ENCODE results near the gene PAXX. TPM values are rescaled to one million over a fixed set of nuclear protein-coding genes. Genes with fewer than 3 reads are reported as not detected.

The PAXX gene
- total RNA-seq, 5 donors from 2014 or later (not counting 1 experiment from before 2014, with no cell fraction given) = 81.3 to 173 (median 127) TPM

- Mint-ChIP-seq H3K27ac (no peak overlapping the region), H3K4me3 (no peak overlapping the region), H3K4me1 (peaks cover 0 to 4% (median 0%) of the 10 kb centered on the region in 3 donors), H3K36me3 (peaks cover 8% of the 10 kb centered on the region), H3K9me3 (no peaks in the 10 kb centered on the region), H3K27me3 (no peaks in the 10 kb centered on the region)
- Histone ChIP-seq H3K27ac (ENCODE audit: low read length) (no peak overlapping the region), H3K9me3 (no peaks in the 10 kb centered on the region), H3K4me3 (ENCODE audit: control insufficient read depth in 1 of 2, extremely low read depth in 1 of 2, low read length in 1 of 2) (no peak overlapping the region), H3K27me3 (replicated peaks in 1 of 2; ENCODE audit: control insufficient read depth in 2 of 2, extremely low read depth in 1 of 2, insufficient read depth in 2 of 2, low read length in 1 of 2) (no peaks in the 10 kb centered on the region), H3K4me1 (ENCODE audit: control insufficient read depth in 1 of 2, extremely low read depth in 1 of 2, insufficient read depth in 2 of 2, low read length in 2 of 2) (peaks cover 0 to 9% of the 10 kb centered on the region in 2 experiments), H3K36me3 (ENCODE audit: control insufficient read depth in 2 of 2, extremely low read depth in 1 of 2, insufficient read depth in 1 of 2, low read length in 1 of 2) (peaks cover 6 to 48% of the 10 kb centered on the region in 2 donors)
- ChIA-PET CTCF (no interaction called here), POLR2A (interaction anchor here in 1 of 2 donors (0.7 kb wide), 1 partner anchor 12 kb away, joined by 3 read pairs; no protein-coding TSS in a partner anchor)
- 94% methylated on average over 21 of the region's 36 CpGs for WGBS (ENCODE audit: insufficient coverage)
- DNase-seq (no peak), ATAC-seq (replicated peaks in 1 of 4) (no peak)
Observed at GRCh38 chr9:137018761-137019559, 26.7 kb downstream of the PAXX start.

- Histone ChIP-seq H3K9me3 (no peaks in the 10 kb centered on the region), H3K27ac (ENCODE audit: low read length) (no peak overlapping the region), H3K4me1 (ENCODE audit: control insufficient read depth in 1 of 2, extremely low read depth in 1 of 2, insufficient read depth in 2 of 2, low read length in 2 of 2) (peaks cover 0 to 17% of the 10 kb centered on the region in 2 experiments), H3K4me3 (ENCODE audit: control insufficient read depth in 1 of 2, extremely low read depth in 1 of 2, low read length in 1 of 2) (no peak overlapping the region), H3K36me3 (ENCODE audit: control insufficient read depth in 2 of 2, extremely low read depth in 1 of 2, insufficient read depth in 1 of 2, low read length in 1 of 2) (peaks cover 6 to 37% of the 10 kb centered on the region in 2 donors), H3K27me3 (replicated peaks in 1 of 2; ENCODE audit: control insufficient read depth in 2 of 2, extremely low read depth in 1 of 2, insufficient read depth in 2 of 2, low read length in 1 of 2) (no peaks in the 10 kb centered on the region)
- ChIA-PET POLR2A (interaction anchor here in 1 of 2 donors (0.7 kb wide), 1 partner anchor 11 kb away, joined by 3 read pairs; no protein-coding TSS in a partner anchor), CTCF (interaction anchor here in 1 of 2 donors (0.6 kb wide), 1 partner anchor 532 kb away, joined by 6 read pairs; no protein-coding TSS in a partner anchor)
- peaks cover 8% of the 10 kb centered on the region for H3K36me3 Mint-ChIP-seq
- no peaks in the 10 kb centered on the region for H3K9me3 Mint-ChIP-seq
- H3K4me1 Mint-ChIP-seq = peaks cover 0 to 7% (median 0%) of the 10 kb centered on the region in 3 donors
- H3K4me3 Mint-ChIP-seq = no peak overlapping the region
- H3K27me3 Mint-ChIP-seq = no peaks in the 10 kb centered on the region
- DNase-seq = no peak
- no peak overlapping the region for H3K27ac Mint-ChIP-seq
- whole genome bisulfite sequencing (ENCODE audit: insufficient coverage) = 96% methylated on average over 23 of the region's 34 CpGs
- no peak for ATAC-seq (replicated peaks in 1 of 4)
Observed at GRCh38 chr9:137019891-137020683, 27.9 kb downstream of the PAXX start.

- Histone ChIP-seq H3K4me1 (ENCODE audit: control insufficient read depth in 1 of 2, extremely low read depth in 1 of 2, insufficient read depth in 2 of 2, low read length in 2 of 2) (peaks cover 0 to 26% of the 10 kb centered on the region in 2 experiments), H3K27me3 (replicated peaks in 1 of 2; ENCODE audit: control insufficient read depth in 2 of 2, extremely low read depth in 1 of 2, insufficient read depth in 2 of 2, low read length in 1 of 2) (no peaks in the 10 kb centered on the region), H3K9me3 (no peaks in the 10 kb centered on the region), H3K36me3 (ENCODE audit: control insufficient read depth in 2 of 2, extremely low read depth in 1 of 2, insufficient read depth in 1 of 2, low read length in 1 of 2) (peaks cover 6 to 30% of the 10 kb centered on the region in 2 donors), H3K4me3 (ENCODE audit: control insufficient read depth in 1 of 2, extremely low read depth in 1 of 2, low read length in 1 of 2) (no peak overlapping the region), H3K27ac (ENCODE audit: low read length) (no peak overlapping the region)
- DNase-seq (no peak), ATAC-seq (replicated peaks in 1 of 4) (no peak)
- Mint-ChIP-seq H3K9me3 (no peaks in the 10 kb centered on the region), H3K27ac (no peak overlapping the region), H3K4me1 (peaks cover 0 to 9% (median 3%) of the 10 kb centered on the region in 3 donors), H3K4me3 (no peak overlapping the region), H3K36me3 (peaks cover 6% of the 10 kb centered on the region), H3K27me3 (no peaks in the 10 kb centered on the region)
- POLR2A ChIA-PET = no interaction called here
- 96% methylated on average over 29 of the region's 32 CpGs for WGBS (ENCODE audit: insufficient coverage)
- CTCF ChIA-PET = no interaction called here
Observed at GRCh38 chr9:137020771-137021567, 28.7 kb downstream of the PAXX start.

- H3K4me1 ChIP-seq (ENCODE audit: control insufficient read depth in 1 of 2, extremely low read depth in 1 of 2, insufficient read depth in 2 of 2, low read length in 2 of 2) = peaks cover 3 to 32% of the 10 kb centered on the region in 2 experiments
- no peaks in the 10 kb centered on the region for H3K9me3 ChIP-seq
- 88% methylated on average over 3 of the region's 6 CpGs for WGBS (ENCODE audit: insufficient coverage)
- Mint-ChIP-seq H3K4me1 (peaks cover under 1 to 12% (median 7%) of the 10 kb centered on the region in 3 donors), H3K36me3 (peaks cover 5% of the 10 kb centered on the region), H3K4me3 (no peak overlapping the region), H3K27ac (no peak overlapping the region), H3K27me3 (no peaks in the 10 kb centered on the region), H3K9me3 (no peaks in the 10 kb centered on the region)
- H3K27me3 ChIP-seq (replicated peaks in 1 of 2; ENCODE audit: control insufficient read depth in 2 of 2, extremely low read depth in 1 of 2, insufficient read depth in 2 of 2, low read length in 1 of 2) = no peaks in the 10 kb centered on the region
- ChIA-PET CTCF (interaction anchor here in 1 of 2 donors (0.8 kb wide), 1 partner anchor 43 kb away, joined by 3 read pairs; no protein-coding TSS in a partner anchor), POLR2A (no interaction called here)
- H3K4me3 ChIP-seq (ENCODE audit: control insufficient read depth in 1 of 2, extremely low read depth in 1 of 2, low read length in 1 of 2) = no peak overlapping the region
- DNase-seq (no peak), ATAC-seq (replicated peaks in 1 of 4) (peak in 1 of 4 experiments; percentile 9)
- peaks cover 6 to 25% of the 10 kb centered on the region in 2 donors for H3K36me3 ChIP-seq (ENCODE audit: control insufficient read depth in 2 of 2, extremely low read depth in 1 of 2, insufficient read depth in 1 of 2, low read length in 1 of 2)
- no peak overlapping the region for H3K27ac ChIP-seq (ENCODE audit: low read length)
Observed at GRCh38 chr9:137021568-137021978, 29.4 kb downstream of the PAXX start.

GRCh38 chr9:137021979-137022661 lies 29.9 kb downstream of the PAXX start:
- no peak overlapping the region for H3K27ac Mint-ChIP-seq
- H3K4me1 ChIP-seq (ENCODE audit: control insufficient read depth in 1 of 2, extremely low read depth in 1 of 2, insufficient read depth in 2 of 2, low read length in 2 of 2) = peaks cover 5 to 37% of the 10 kb centered on the region in 2 experiments
- peaks cover under 1% of the 10 kb centered on the region for H3K36me3 Mint-ChIP-seq
- H3K4me3 Mint-ChIP-seq = no peak overlapping the region
- ChIA-PET CTCF (interaction anchor here in 1 of 2 donors (0.8 kb wide), 1 partner anchor 44 kb away, joined by 3 read pairs; no protein-coding TSS in a partner anchor), POLR2A (no interaction called here)
- H3K36me3 ChIP-seq (ENCODE audit: control insufficient read depth in 2 of 2, extremely low read depth in 1 of 2, insufficient read depth in 1 of 2, low read length in 1 of 2) = peaks cover 3 to 20% of the 10 kb centered on the region in 2 donors
- H3K9me3 Mint-ChIP-seq = no peaks in the 10 kb centered on the region
- H3K4me1 Mint-ChIP-seq = peaks cover 6 to 17% (median 12%) of the 10 kb centered on the region in 3 donors
- DNase-seq = peak in 34 of 35 experiments; percentile 20 to 82 (median 54)
- ATAC-seq (replicated peaks in 1 of 4) = peak; percentile 70 to 76 (median 76)
- no peaks in the 10 kb centered on the region for H3K27me3 Mint-ChIP-seq
- no peak overlapping the region for H3K27ac ChIP-seq (ENCODE audit: low read length)
- no peaks in the 10 kb centered on the region for H3K27me3 ChIP-seq (replicated peaks in 1 of 2; ENCODE audit: control insufficient read depth in 2 of 2, extremely low read depth in 1 of 2, insufficient read depth in 2 of 2, low read length in 1 of 2)
- H3K9me3 ChIP-seq = no peaks in the 10 kb centered on the region
- WGBS (ENCODE audit: insufficient coverage) = 78% methylated on average over 23 of the region's 30 CpGs
- H3K4me3 ChIP-seq (ENCODE audit: control insufficient read depth in 1 of 2, extremely low read depth in 1 of 2, low read length in 1 of 2) = no peak overlapping the region
